NK-92 (cell line): Measurements from ENCODE around the gene DNAJB12.
"Not testable (repeated sequence)": the region's sequence is repeated elsewhere in the genome, so short reads cannot be mapped to it uniquely, and the experiment has no call there.

ENCODE experiments used
- DNase-seq: peaks from one replicate; lab custom pipeline; 2025; ENCODE audit not compliant: unreplicated experiment; lab: John Stamatoyannopoulos, UW

The DNAJB12 gene

GRCh38 chr10:72353965-72354355, 759 bp downstream of the DNAJB12 start:
- DNase-seq = no peak

DNA sequence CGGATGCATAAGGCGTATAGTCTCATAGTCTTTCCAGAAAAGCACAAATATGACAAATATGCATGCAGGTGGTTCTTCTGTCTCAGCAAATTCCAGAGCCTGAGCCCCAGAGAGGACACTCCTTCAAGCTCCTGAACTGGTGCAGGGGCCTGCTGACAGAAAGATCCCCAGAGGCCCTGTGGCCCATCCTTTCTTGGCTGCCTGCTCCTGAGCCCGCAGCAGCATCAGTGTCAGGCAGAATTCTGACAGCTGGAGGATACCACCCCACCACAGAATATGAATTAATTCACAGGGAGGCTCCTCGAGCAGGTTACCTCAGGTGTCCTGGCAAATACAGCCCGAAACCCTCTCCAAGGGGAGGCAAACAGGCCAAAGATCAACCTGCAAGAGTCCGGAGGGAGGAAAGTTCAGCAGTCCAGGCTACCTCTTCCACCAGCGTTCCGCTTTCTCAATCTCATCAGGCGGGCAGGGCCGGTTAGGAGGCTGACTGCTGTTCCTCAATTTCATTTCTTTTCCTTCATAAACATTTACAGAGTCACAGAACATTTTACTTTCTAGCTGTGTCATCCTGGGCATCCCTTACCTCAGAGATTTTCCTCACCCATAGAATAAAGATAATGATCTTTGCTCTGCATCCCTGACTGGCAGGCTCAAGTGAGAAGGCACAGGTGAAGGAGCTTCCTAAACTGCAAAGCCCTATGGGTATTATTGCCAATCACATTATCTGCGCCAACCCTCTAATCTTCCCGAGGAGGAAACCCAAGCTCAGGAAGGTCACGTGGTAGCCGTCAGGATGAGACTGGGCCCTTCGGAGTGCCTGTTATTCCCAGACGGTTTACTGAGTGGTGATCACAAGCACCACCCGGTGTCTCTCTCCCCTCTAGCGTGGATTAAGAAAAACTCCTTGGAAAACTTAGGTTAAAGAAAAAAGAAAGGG, 1.4 kb downstream of the DNAJB12 start:
- DNase-seq = no peak

DNA sequence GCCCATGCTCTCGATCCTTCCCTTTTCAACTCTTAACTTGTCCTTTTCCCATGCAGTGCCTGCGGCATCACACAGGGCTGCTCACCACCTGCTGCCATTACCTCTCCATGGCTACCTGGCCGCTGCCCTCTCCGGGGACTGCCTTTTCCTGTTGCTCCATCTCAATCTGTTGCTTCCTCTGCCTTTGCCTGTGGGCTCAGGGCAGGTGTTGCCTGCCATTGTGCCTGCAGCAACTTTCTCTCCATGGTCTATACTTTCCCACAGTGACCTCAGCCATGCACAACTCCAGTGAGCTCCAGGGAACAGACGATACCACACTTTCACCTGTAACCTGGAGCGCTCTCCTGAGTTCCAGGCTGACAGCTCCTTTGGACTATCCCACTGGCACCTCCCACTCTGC, 3.2 kb downstream of the DNAJB12 start:
- no peak for DNase-seq

DNA sequence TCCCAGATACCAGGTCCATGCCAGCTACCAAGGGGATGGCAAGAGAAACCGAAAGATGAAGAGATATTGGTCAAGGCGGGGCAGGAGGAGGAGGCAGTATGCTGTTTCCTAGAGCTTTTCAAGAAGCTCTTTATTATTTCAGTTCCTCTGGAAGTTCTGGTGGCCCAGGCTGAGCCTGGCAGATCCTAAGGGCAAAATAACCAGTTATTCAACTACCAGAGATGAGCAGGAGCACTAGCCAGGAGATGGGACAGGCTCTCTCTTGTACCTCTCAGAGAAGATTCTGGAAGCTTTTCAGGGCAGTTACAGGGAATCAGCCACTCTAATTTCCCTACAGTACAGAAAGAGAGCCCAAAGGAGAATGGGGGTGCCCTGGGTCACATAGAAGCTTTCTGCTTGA, 5.3 kb downstream of the DNAJB12 start:
- no peak for DNase-seq

DNA sequence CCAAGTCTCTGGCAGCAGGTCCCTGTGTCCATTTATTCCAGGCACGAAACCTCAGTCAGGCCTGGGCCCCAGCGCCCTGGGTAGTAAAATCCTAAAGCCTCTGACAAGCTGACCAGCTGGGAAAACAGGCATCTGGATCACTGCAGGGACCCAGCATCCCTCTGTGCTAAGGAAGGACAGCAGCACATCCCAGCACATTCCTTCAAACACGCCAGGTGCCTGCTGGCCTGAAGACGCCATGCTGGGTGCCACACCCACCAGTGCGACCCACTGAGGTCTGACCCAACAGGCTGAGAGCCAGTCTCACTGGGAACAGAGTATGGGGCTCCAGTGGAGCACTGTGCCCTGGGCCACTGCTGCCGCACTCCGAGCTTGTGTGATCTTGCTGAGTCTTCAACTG, 6.4 kb downstream of the DNAJB12 start:
- no peak for DNase-seq

DNA sequence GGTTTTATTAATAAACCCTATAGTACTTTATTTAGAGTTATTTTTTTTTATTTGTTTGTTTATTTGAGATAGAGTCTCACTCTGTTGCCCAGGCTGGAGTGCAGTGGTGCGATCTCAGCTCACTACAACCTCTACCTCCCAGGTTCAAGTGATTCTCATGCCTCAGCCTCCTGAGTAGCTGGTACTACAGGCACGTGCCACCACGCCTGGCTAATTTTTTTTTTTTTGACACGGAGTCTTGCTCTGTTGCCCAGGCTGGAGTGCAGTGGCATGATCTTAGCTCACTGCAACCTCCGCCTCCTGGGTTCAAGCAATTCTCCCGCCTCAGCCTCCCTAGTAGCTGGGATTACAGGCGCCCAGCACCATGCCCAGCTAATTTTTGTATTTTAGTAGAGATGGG, 8.6 kb downstream of the DNAJB12 start:
- not testable (repeated sequence) for DNase-seq

GRCh38 chr10:72344932-72345331, 9.8 kb downstream of the DNAJB12 start:
- no peak for DNase-seq

- no peak for DNase-seq
These were observed 11.8 kb downstream of the DNAJB12 start for GRCh38 chr10:72342911-72343310.

GRCh38 chr10:72340510-72341261, 14.0 kb downstream of the DNAJB12 start:
- no peak for DNase-seq

- DNase-seq = no peak
These were observed 16.5 kb downstream of the DNAJB12 start for GRCh38 chr10:72338180-72338579.

GRCh38 chr10:72337722-72338121, 17.0 kb downstream of the DNAJB12 start:
- DNase-seq = no peak

DNA sequence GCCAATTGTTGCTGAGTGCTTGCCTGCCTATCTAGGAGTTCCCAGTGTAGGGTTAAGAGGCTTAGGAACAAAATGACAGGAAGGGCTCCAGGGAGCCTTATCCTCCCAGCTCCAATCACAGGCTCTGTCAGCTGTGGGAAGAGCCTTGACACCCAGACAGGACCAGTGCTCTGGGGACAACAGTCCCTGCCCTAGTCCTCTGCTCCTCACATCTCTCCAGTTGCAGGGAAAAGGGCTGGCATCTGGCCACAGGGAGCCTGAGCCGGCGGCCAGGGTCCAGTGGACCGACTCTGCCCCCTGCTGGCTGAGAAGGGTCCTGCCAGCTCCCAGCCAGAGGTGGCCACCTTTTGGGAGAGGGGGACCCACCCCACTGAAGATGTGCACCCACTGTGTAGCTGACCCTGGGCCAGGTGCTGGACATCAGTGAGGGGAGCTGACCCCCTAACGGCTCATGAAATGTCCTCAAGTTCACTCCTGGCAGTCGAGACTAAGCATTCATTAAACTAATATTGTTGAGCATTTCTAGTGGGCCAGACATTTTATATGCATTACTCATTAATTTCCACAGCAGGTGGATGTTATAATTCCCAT, 17.6 kb downstream of the DNAJB12 start:
- no peak for DNase-seq

DNA sequence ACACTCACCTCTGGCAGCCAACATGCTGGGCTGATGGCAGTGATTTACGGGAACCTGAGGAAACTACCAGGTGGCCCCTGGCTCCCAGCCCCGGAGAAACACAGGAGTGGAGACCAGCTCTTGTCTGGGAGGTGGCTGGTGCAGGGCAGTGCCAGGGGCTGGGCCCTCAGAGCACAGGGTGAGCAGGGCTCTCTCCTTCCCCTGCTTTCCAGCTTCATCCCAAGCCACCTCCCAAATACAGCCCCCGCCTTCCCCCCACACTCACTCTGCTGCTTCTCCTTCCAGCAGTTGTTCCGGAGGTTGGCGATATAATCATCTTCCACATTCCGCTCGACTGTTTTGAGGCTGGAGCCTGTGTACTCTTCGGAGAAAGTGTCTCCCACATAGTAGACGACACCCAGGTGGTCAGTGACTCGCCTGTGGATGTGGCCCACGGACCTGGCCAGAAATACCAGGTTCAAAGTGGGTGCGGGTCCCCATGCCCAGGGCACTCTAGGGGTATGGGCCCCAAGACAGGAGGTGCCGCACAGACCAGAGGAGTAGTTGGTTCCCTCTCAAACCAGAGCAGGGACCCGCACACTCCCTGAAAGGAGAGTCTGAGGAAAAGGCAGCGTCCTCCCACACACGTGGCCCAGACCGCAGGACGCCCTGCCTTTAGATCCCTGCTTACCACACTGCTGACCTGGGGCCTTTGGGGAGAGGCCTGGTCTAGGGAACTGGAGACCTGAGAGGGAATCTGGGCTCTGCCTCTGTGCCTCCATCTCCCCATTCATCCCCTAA, 18.3 kb downstream of the DNAJB12 start:
- DNase-seq = no peak

- no peak for DNase-seq
These were observed 19.1 kb downstream of the DNAJB12 start for GRCh38 chr10:72335394-72336258.

GRCh38 chr10:72334825-72335393, 19.8 kb downstream of the DNAJB12 start:
- DNase-seq = peak; percentile 30

- DNase-seq = no peak
These were observed 20.4 kb downstream of the DNAJB12 start for GRCh38 chr10:72334196-72334824.

GRCh38 chr10:72333112-72334015, 21.4 kb downstream of the DNAJB12 start:
- DNase-seq = no peak

DNA sequence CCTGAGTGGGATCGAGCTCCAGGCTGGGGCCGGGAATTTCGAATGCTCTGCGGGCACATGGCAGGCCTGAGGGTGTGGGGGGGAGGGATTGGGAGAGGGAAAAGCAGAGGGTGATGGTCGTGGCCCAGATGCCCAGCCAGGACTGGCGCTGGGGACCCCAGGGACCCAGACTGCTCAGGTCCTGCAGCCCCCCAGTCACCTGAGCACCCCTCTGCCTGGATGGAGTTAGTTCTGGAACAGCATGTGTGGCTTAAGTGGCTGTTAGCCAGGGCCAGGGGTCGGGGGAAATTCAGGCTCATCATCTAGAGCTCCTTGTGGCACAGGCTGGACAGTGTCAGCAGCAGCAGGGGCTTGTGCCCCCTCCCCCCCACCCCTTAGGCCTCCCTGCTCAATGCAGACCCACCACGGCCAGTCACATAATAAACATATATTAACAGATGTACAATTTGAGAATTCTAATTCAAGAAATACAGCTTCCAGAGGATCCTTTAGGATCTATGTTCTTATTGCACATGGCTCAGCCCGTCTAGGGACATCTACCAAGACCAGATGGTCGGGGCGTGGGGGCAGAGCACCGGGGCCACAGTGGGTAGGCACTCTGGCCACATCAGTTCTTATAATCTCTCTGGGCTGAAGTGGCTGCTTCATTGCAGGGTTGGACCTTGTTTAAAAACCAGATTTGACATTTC, 22.2 kb downstream of the DNAJB12 start:
- no peak for DNase-seq
